HT1080 (cell line): ENCODE data around the gene MROH8. TPM values are rescaled to one million over a fixed set of nuclear protein-coding genes. Genes with fewer than 3 reads are reported as not detected.
A peak's percentile ranks its signal among the peaks of the same experiment; 100 is the strongest.

Experiments used
- DNase-seq: peaks from one replicate; pipeline ENCODE4 v3.0.0-alpha.2; 2015; ENCODE audit warnings: low read depth
- polyA plus RNA-seq, 2 experiments: library from polyadenylated mRNA; depleted of rRNA; stranded (reverse); fragments of >200 nt; gene quantifications; 2 replicates each; pipeline ENCODE4 v1.2.3, GENCODE V29; 2015
- total RNA-seq: library from RNA; depleted of rRNA; stranded (reverse); fragments of >200 nt; shearing (Covaris generic); gene quantifications from 2 replicates; pipeline ENCODE4 v1.2.3, GENCODE V29; 2014; rRNA removed

The MROH8 gene
- total RNA-seq, result 1.5 and 3.3 TPM in 2 replicates
- polyA plus RNA-seq (2015; cell fraction: cytosol; rRNA removed), result 0.18 and 0.64 TPM in 2 replicates
- polyA plus RNA-seq (2015; cell fraction: nucleus; rRNA removed), result 0.61 and 1.8 TPM in 2 replicates

DNA sequence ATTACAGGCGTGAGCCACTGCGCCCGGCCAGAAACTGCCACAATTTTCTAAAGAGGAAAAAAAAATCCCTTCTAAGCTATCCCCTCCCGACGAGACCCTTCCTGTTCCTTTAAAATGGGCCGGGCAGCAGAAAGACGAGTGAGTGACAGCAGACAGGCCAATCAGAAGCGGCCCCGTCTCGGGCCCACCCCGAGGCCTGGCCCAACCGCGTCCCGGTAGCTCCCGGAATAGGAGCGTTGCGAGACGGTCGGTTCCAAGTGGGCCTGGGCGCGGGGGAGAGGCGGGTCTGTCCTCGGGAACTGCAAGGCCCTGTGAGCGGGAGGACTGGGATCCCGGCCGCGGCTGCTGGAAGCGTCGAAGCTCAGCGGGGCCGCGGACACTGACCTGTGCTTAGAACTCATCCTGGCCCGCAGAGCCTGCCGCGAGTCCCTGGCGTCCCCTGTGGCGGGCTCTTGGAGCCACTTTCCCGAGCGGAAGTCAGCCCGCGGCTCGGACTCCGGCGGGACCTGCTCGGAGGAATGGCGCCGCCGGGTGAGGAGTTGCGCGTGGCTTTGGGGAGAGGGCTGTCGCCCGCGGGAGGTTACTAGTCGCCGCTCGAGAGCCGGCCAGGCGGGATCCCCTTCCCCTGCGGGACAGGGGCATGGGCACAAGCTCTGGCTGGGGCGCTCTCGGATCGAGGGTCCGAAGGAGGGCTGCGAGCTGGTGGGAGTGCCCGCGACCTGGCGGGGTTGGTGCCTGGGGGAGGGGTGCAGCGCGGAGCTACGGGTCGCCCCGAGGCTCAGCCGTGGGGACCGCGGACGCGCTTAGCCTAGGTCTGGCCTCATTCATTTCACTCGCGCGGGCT, at the start of gene MROH8, which contains the start of gene RPN2:
Gene MROH8 (minus strand): TSS at position 710 of the 844 bp plus-strand sequence.
Gene RPN2 (plus strand): TSS at position 492 of the 844 bp plus-strand sequence. CDS start 27 bp downstream, at position 519.
- DNase-seq, result peak; percentile 98

- DNase-seq, result no peak
Observed at GRCh38 chr20:37228656-37229055, 49.3 kb upstream of the MROH8 start.

- no peak for DNase-seq
Observed at GRCh38 chr20:37228082-37228481, 48.7 kb upstream of the MROH8 start.

DNA sequence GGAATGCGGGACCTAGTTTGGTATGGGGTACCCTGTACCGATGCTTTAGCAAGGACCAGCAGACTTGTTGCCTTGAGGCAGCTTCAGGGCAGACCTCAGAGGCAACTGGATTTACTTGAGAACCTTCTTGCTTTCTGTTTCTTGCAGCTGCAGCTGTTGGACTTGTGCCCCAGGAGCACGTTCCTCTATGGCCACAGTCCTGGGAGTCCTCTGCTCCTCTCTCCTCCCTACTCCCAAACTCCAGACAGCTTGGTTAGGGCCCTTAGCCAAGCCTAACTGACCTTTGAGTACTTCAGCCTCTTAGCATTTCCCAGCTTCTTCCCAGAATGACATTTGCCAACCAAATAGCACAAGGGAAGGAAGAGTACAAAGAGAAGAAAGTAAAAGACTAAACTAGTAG, 47.5 kb upstream of the MROH8 start:
- DNase-seq, result no peak

DNA sequence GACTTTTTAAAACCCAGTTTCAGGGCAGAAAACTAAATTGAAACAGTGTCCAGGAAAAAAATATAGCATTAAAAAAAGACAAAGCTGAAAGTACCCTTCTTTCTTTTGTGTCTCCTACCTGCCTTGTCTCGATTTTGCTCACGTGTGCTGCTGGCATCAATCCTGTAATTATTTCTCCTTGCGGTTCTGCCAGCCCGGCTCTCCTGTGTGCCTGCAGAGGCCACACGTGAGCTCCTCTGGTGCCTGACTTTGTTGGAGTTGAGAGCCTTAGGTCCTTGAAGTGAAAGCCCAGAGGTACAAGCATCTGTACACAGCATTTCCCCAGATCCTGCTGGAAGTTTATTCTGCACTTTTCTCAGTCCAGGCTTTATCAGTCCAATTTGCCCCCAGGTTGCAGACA, 45.8 kb upstream of the MROH8 start:
- DNase-seq, result no peak

DNA sequence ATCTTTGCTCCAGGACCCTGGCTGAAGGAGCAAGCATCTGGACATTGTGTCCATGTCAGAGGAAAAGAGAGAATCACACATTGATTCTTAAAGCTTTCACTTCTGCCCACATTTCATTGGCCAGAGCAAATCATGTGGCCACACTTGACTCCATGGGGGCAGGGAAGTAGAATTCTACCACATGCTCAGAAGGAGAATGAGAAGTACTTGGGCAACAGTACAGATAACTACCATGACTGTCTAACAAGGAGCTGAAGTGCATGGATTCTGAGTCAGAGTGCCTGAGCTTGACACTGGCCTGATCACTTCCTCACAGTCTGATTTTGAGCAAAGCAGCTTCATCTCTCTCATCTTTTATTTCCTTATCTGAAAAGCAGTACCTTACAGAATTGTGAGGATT, 43.7 kb upstream of the MROH8 start:
- DNase-seq, result peak; percentile 73

DNA sequence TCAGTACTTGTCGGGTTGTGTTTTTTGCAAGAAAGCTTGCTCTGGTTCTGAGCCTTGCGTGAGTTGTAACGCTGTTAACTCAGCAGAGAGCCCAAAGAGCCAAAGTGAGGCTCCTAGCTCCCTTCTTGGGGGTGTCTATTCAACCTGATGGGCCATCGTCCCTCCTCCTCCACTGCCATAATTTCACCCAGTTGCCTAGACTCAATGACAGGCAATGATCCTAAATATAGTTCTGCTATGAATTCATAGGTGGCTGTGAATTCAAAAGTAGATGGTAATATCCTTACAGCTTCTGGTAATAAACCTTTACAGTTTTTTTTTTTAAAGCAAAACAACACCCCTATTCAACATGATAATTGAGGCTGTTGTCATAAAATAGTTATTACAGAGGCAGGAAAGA, 42.7 kb upstream of the MROH8 start:
- no peak for DNase-seq

GRCh38 chr20:37220731-37221130, 41.4 kb upstream of the MROH8 start:
- no peak for DNase-seq

DNA sequence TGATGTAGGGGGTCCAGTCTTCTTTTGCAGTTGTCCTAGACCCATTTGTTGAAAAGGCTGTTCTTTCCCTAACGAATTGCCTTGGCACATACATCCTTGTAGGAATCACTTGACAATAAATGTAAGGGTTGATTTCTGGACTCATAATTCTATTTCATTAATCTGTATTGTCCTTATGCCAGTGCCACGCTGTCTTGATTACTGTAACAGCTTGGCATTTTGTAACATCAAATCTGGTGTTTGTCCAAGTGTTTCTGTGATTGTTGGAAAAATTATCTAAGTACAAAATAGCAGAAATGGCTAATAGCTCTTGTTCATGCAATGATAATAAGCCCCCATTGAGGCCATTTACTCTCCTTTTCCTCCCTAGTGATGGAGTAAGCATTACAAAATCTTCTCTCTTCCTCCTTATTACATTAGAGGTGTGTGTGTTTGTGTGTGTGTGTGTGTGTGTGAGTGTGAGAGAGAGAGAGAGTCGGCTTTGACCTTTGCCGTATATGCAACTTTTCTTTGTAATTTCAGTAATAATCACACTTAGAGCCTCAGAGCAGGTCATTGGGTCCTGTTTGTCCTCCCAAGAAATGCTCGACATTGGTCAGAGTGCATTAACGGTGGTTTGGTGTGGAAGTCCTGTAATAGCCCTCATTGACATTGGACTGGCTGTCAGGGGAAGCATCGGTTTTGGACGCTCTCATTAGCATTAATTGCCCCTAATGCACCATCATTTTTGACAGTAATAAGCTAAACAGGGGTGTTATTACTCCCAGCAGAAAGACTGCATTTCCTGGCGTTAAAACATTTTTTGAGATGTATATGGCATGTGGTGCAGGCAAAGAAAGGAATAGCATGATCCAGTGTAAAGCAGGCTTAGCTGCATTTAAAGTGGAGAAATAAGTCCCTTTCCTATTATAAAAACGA, 40.7 kb upstream of the MROH8 start:
- no peak for DNase-seq

GRCh38 chr20:37218976-37219375, 39.6 kb upstream of the MROH8 start:
- no peak for DNase-seq

- no peak for DNase-seq
Observed at GRCh38 chr20:37218441-37218840, 39.1 kb upstream of the MROH8 start.

DNA sequence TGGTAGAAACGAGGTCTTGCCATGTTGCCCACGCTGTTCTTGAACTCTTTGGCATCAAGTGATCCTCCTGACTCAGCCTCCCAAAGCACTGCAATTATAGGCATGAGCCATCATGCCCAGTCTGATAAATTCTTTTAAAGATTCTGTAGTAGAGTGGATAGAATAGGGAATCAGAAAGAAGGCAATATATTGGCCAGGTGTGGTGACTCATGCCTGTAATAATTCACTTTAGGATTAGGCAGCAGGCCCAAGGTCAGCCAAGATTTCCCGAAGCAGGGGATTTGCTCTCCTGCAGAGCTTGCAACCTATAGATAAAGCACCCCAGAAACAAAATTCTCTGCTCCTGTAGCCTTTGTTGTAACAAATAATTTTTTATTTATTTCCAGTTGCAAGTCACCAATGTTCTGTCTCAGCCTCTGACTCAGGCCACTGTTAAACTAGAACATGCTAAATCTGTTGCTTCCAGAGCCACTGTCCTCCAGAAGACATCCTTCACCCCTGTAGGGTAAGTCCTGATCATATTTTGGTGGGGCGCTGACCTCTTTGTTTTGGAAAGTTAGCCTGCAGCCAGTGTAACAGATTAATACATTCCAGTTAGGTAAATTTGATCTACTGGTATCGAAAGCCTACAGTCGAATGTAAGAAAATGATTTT, 30.4 kb upstream of the MROH8 start:
- no peak for DNase-seq

DNA sequence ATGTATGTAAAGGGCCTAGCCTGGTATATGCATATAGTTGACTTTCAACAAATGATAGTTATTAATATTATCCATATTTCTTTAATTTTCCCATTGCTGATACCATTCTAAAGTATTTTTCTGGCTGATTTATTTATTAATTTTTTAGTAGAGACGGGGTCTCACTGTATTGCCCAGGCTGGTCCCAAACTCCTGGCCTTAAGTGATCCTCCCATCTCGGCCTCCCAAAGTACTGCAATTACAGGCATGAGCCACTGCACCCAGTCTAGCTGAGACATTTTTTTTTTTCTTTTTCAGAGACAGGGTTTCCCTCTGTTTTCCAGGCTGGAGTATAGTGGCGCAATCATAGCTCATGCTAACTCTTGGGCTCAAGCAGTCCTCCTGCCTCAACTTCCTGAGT, 29.8 kb upstream of the MROH8 start:
- no peak for DNase-seq

- no peak for DNase-seq
Observed at GRCh38 chr20:37207171-37207570, 27.8 kb upstream of the MROH8 start.

DNA sequence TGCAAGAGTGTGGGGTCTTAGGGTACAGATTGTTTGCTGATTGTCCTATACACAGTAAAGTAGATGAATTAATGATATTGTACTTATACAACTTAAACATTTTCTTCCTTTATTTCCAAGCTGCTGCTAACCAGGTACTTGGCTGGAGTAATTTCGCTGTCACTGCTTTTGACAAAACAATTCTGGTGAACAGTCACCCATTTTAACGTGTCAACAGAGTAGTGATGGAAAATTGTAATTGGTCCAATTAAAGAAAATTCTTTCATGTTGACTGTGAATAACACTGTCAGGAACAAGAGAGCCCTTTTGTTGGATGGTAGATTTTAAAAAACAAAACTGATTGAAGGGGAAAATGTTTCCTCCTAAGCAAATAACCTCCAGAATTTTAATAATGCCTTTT, 26.4 kb upstream of the MROH8 start:
- DNase-seq, result no peak

DNA sequence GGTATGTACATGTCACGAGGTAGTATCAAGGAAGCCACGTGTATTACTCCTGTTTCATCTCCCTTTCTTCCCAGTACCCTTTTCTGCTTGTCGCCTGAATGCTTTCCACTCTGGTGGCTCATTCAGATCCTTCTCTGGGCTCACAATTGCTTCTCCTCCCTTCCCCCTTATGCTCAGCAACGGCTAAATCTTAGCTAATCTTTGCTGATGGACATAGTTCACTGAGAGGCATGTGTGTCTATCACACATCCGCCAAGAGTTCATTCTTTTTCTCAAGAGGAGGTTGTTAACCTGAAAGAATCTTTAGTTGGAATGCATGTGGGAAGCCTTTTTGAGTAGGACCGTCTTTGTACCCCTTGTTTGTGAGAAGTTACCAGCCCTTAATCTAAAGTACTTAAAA, 25.8 kb upstream of the MROH8 start:
- DNase-seq, result no peak

DNA sequence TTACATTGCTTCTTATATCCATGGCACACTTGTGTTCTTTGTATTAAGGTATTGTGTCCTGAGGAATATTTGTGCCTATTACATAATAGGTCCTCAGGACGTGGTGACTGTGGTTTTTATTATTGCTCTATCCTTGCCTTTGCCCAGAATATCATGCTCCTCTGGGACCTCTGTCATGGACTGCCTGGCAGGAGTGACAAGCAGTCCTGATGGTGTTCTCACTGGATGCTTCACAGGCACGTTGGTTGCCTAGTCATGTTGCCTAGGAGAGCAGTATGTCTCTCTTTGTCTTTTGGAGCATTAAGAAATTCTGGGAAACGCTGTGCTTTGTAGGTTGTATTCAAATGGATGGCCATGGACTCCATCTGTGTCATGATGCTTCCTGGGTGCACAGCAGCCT, 24.7 kb upstream of the MROH8 start:
- no peak for DNase-seq

DNA sequence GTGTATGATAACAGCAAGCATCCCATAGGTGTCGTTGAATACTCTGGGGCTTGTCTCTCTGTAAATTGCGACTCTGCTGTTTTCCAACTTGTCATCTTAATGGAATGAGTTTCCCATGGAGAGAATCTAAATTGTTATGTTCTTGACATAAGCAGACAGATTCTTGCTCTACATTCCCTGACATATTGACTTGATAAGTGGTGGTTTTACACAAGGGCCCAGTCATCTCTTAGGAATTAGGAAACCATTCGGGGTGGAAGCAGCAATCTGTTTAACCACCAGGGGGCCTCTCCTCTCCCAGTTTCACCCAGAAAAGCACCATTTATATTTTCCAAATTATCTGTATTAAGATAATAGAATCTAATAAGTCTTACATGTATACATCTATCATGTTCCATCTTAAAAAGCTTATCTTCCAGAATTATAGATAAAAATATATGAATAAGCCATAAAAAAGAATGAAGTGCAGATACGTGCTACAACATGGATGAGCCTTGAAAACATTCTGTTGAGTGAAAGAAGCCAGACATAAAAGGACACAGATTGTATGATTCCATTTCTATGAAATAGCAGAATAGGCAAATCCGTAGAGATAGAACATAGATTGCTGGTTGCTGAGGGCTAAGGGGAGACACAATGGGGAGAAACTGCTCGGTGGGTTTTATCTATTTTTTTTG, 23.1 kb upstream of the MROH8 start:
- peak; percentile 92 for DNase-seq

GRCh38 chr20:37201827-37202162, 22.4 kb upstream of the MROH8 start:
- DNase-seq, result no peak

GRCh38 chr20:37200926-37201826, 21.8 kb upstream of the MROH8 start:
- no peak for DNase-seq
